ENCODE results near the gene ANGPTL4. TPM values are rescaled to one million over a fixed set of nuclear protein-coding genes. Genes with fewer than 3 reads are reported as not detected.
"Not testable (repeated sequence)": the region's sequence is repeated elsewhere in the genome, so short reads cannot be mapped to it uniquely, and the experiment has no call there.

Gene ANGPTL4
- total and polyA plus RNA-seq, 2 of the 13 experiments (the other 11 are each of a cell fraction or from before 2014, with no cell fraction given), result 0.80 to 21.7 TPM

DNA sequence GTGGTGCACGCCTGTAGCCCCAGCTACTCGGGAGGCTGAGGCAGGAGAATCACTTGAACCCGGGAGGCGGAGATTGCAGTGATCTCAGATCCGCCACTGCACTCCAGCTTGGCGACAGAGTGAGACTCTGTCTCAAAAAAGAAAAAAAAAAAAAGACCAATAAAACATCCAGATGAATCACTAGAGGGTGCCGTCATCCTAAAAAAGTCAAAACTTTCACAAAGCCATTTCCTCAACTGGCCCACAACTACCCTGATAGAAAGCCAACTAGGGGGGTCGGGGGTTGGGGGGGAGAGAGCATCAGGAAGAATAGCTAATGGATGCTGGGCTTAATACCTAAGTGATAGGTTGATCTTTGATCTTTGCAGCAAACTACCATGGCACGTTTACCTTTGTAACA is 45.1 kb upstream of the ANGPTL4 start:
- H3K9me3 ChIP-seq (ENCODE audit: low read length); FAIRE-seq; BruUV-seq (replicated peaks); DNase-seq (ENCODE audit: low spot score); H3K9ac ChIP-seq (ENCODE audit: insufficient read depth, low read depth, low read length); H3K27me3 ChIP-seq (ENCODE audit: control insufficient read depth in 1 of 2, insufficient read depth in 2 of 2, low read length in 2 of 2); in situ Hi-C loops (cut with HindIII; ENCODE audit: extremely low pct_ligation_motif_present, low pct_unique_long_range_greater_than_20kb); H2AFZ ChIP-seq (ENCODE audit: low read length); CTCF ChIA-PET (ENCODE audit: low intra/inter-chr PET ratio, low total read pairs); intact Hi-C loops (cut with micrococcal nuclease; ENCODE audit: unreplicated experiment); H3K4me2 ChIP-seq (ENCODE audit: low read depth, low read length); H3K27ac ChIP-seq (ENCODE audit: extremely low read length, insufficient read depth, low read length); H3K4me3 ChIP-seq (replicated peaks in 1 of 3; ENCODE audit: insufficient read depth in 1 of 3, low read depth in 2 of 3, low read length in 3 of 3); ATAC-seq: not testable (repeated sequence)
- peak; percentile 11 for TF ChIP-seq STAG1 (CRISPR knock-in tag; IDR thresholded peaks at IDR 0.05)
- TF ChIP-seq, protein P1, sequence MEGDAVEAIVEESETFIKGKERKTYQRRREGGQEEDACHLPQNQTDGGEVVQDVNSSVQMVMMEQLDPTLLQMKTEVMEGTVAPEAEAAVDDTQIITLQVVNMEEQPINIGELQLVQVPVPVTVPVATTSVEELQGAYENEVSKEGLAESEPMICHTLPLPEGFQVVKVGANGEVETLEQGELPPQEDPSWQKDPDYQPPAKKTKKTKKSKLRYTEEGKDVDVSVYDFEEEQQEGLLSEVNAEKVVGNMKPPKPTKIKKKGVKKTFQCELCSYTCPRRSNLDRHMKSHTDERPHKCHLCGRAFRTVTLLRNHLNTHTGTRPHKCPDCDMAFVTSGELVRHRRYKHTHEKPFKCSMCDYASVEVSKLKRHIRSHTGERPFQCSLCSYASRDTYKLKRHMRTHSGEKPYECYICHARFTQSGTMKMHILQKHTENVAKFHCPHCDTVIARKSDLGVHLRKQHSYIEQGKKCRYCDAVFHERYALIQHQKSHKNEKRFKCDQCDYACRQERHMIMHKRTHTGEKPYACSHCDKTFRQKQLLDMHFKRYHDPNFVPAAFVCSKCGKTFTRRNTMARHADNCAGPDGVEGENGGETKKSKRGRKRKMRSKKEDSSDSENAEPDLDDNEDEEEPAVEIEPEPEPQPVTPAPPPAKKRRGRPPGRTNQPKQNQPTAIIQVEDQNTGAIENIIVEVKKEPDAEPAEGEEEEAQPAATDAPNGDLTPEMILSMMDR (CRISPR knock-in tag; IDR thresholded peaks at IDR 0.05), result 0 out of 2 replicates have a peak, but pooled peaks have one; percentile 17
- TF ChIP-seq, protein P2, sequence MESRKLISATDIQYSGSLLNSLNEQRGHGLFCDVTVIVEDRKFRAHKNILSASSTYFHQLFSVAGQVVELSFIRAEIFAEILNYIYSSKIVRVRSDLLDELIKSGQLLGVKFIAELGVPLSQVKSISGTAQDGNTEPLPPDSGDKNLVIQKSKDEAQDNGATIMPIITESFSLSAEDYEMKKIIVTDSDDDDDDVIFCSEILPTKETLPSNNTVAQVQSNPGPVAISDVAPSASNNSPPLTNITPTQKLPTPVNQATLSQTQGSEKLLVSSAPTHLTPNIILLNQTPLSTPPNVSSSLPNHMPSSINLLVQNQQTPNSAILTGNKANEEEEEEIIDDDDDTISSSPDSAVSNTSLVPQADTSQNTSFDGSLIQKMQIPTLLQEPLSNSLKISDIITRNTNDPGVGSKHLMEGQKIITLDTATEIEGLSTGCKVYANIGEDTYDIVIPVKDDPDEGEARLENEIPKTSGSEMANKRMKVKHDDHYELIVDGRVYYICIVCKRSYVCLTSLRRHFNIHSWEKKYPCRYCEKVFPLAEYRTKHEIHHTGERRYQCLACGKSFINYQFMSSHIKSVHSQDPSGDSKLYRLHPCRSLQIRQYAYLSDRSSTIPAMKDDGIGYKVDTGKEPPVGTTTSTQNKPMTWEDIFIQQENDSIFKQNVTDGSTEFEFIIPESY (CRISPR knock-in tag; IDR thresholded peaks at IDR 0.05), result 0 out of 2 replicates have a peak, but pooled peaks have one; percentile 40
- TF ChIP-seq ZNF460 (CRISPR knock-in tag; IDR thresholded peaks at IDR 0.05; ENCODE audit: borderline replicate concordance), result peak; percentile 40; the same call in 1 of the 2 replicates
- Histone ChIP-seq H3K4me1 (ENCODE audit: insufficient read depth, low read length) (peaks cover 33% of the 10 kb centered on the region), H4K20me1 (ENCODE audit: insufficient read depth, low read length) (peaks cover 19% of the 10 kb centered on the region), H3K79me2 (ENCODE audit: insufficient read depth, low read length) (peaks cover 34% of the 10 kb centered on the region), H3K36me3 (replicated peaks in 1 of 2; ENCODE audit: control insufficient read depth in 1 of 2, insufficient read depth in 2 of 2, low read length in 2 of 2) (peaks cover 3 to 24% of the 10 kb centered on the region in 2 experiments; a peak in 4 of 5 replicates)
- POLR2A ChIA-PET, result interaction anchor here (0.6 to 6.5 kb wide), 3 partner anchors 12 to 62 kb away, joined by 4 to 39 read pairs (median 10); partner anchors contain the start of gene CD320
- 87% methylated on average over 9 of the region's 9 CpGs for WGBS (ENCODE audit: low lambda C conversion rate)
